ENCODE data around the gene POFUT1.
"Not testable (repeated sequence)": the region's sequence is repeated elsewhere in the genome, so short reads cannot be mapped to it uniquely, and the experiment has no call there.

The POFUT1 gene

GRCh38 chr20:32207626-32208498 is at the start of gene POFUT1, which contains the start of gene PLAGL2:
Gene POFUT1 (plus strand): TSS chr20:32207880. CDS start chr20:32207942, 62 bp downstream.
Gene PLAGL2 (minus strand): TSS chr20:32207743. CDS start chr20:32202178, 5,565 bp downstream.
- DNase-seq (ENCODE audit: low read depth, low spot score) = no peak

- no peak for DNase-seq (ENCODE audit: low read depth, low spot score)
These were observed 49.3 kb upstream of the POFUT1 start for GRCh38 chr20:32158351-32158750.

- DNase-seq (ENCODE audit: low read depth, low spot score) = no peak
These were observed 48.6 kb upstream of the POFUT1 start for GRCh38 chr20:32158943-32159660.

GRCh38 chr20:32159766-32160221 is 47.9 kb upstream of the POFUT1 start:
- no peak for DNase-seq (ENCODE audit: low read depth, low spot score)

GRCh38 chr20:32160341-32160740 is 47.3 kb upstream of the POFUT1 start:
- no peak for DNase-seq (ENCODE audit: low read depth, low spot score)

- DNase-seq (ENCODE audit: low read depth, low spot score) = no peak
These were observed 45.3 kb upstream of the POFUT1 start for GRCh38 chr20:32162351-32162750.

- no peak for DNase-seq (ENCODE audit: low read depth, low spot score)
These were observed 43.7 kb upstream of the POFUT1 start for GRCh38 chr20:32163951-32164350.

GRCh38 chr20:32164984-32165735 is 42.5 kb upstream of the POFUT1 start:
- DNase-seq (ENCODE audit: low read depth, low spot score) = no peak

- DNase-seq (ENCODE audit: low read depth, low spot score) = no peak
These were observed 41.7 kb upstream of the POFUT1 start for GRCh38 chr20:32165836-32166545.

GRCh38 chr20:32167552-32167951 is 40.1 kb upstream of the POFUT1 start:
- DNase-seq (ENCODE audit: low read depth, low spot score) = no peak

- DNase-seq (ENCODE audit: low read depth, low spot score) = no peak
These were observed 39.3 kb upstream of the POFUT1 start for GRCh38 chr20:32168184-32168910.

- not testable (repeated sequence) for DNase-seq (ENCODE audit: low read depth, low spot score)
These were observed 30.0 kb upstream of the POFUT1 start for GRCh38 chr20:32177696-32178095.

GRCh38 chr20:32179515-32179914 is 28.2 kb upstream of the POFUT1 start:
- DNase-seq (ENCODE audit: low read depth, low spot score) = no peak

GRCh38 chr20:32179934-32180333 is 27.7 kb upstream of the POFUT1 start:
- no peak for DNase-seq (ENCODE audit: low read depth, low spot score)

- no peak for DNase-seq (ENCODE audit: low read depth, low spot score)
These were observed 26.1 kb upstream of the POFUT1 start for GRCh38 chr20:32181606-32182005.

GRCh38 chr20:32183947-32184635 is 23.6 kb upstream of the POFUT1 start:
- DNase-seq (ENCODE audit: low read depth, low spot score) = no peak

GRCh38 chr20:32184961-32185603 is 22.6 kb upstream of the POFUT1 start:
- DNase-seq (ENCODE audit: low read depth, low spot score) = no peak

GRCh38 chr20:32186506-32186905 is 21.2 kb upstream of the POFUT1 start:
- no peak for DNase-seq (ENCODE audit: low read depth, low spot score)

GRCh38 chr20:32188376-32189122 is 19.1 kb upstream of the POFUT1 start:
- DNase-seq (ENCODE audit: low read depth, low spot score) = no peak

Data from iPS DF 19.7 (cell line).